A549 (cell line): Measurements from ENCODE around the gene MSI2. TPM values are rescaled to one million over a fixed set of nuclear protein-coding genes. Genes with fewer than 3 reads are reported as not detected.

Experiments
- ATAC-seq, 2 experiments: fragments of 200-7000 bp in 1 of 2; fragments of >200 bp in 1 of 2; cut with Nextera tagmentation in 1 of 2; cut with Tn5 transposase in 1 of 2; 3 replicates each; pipeline versions ENCODE4 v1.8.0 to v1.9.1; 2018 to 2020; ENCODE audit warnings: mild to moderate bottlenecking in 1 of 2, moderate library complexity in 1 of 2
- CTCF ChIA-PET: fragments of 300-600 bp; sonication (Branson Sonifier 250); formaldehyde crosslinking; extraction: SDS; loops from one replicate; lab custom pipeline; 2021; ENCODE audit warnings: antibody characterized with exemption, inconsistent platforms; lab: Yijun Ruan, JAX
- POLR2A ChIA-PET: fragments of 350-600 bp; formaldehyde crosslinking; extraction: SDS; loops from one replicate; lab custom pipeline; 2021; ENCODE audit warnings: antibody characterized with exemption, inconsistent platforms; lab: Yijun Ruan, JAX
- DNase-seq, 2 experiments: peaks; one replicate each; pipeline versions ENCODE4 v3.0.0 to v3.0.0-alpha.2; 2011 to 2016; ENCODE audit warnings: low read depth in 1 of 2, low spot score in 1 of 2
- FAIRE-seq: peaks from 2 replicates; lab custom pipeline; 2011; peaks lifted over from hg19 to GRCh38; lab: Jason Lieb, UNC
- H3K27ac ChIP-seq, 2 experiments: fragments of >200 bp; sonication (Bioruptor Twin); formaldehyde crosslinking; 3 replicates each; pipeline ENCODE4 v1.5.1; 2016 to 2017
- H3K4me1 ChIP-seq: fragments of >200 bp; sonication (Bioruptor Twin); formaldehyde crosslinking; 3 replicates; pipeline ENCODE4 v1.6.1; 2016
- H3K4me2 ChIP-seq: fragments of >200 bp; sonication (Bioruptor Twin); formaldehyde crosslinking; 3 replicates; pipeline ENCODE4 v1.6.1; 2016
- H3K4me3 ChIP-seq: fragments of >200 bp; sonication (Bioruptor Twin); formaldehyde crosslinking; 3 replicates; pipeline ENCODE4 v1.5.1; 2016
- H3K9me3 ChIP-seq: fragments of >200 bp; sonication (Bioruptor Twin); formaldehyde crosslinking; 3 replicates; pipeline ENCODE4 v1.6.1; 2016
- ATOH8 ChIP-seq: fragments of 250-450 bp; sonication (Bioruptor Pico); IDR thresholded peaks from 2 replicates; pipeline ENCODE4 v1.5.0; 2020; ENCODE audit warnings: low read depth, mild to moderate bottlenecking, moderate library complexity
- BCL3 ChIP-seq: fragments of >200 bp; sonication (Bioruptor Twin); formaldehyde crosslinking; IDR thresholded peaks from 3 replicates; pipeline ENCODE4 v1.6.1; 2016
- CBX2 ChIP-seq: fragments of 200-600 bp; sonication (generic); IDR thresholded peaks from 2 replicates; pipeline ENCODE4 v1.6.1; 2016; ENCODE audit warnings: low read depth, mild to moderate bottlenecking, borderline replicate concordance
- CTCF ChIP-seq: fragments of >200 bp; sonication (Bioruptor Twin); formaldehyde crosslinking; IDR thresholded peaks from 3 replicates; pipeline ENCODE4 v1.5.1; 2016
- EHF ChIP-seq: fragments of 250-450 bp; sonication (Bioruptor Pico); IDR thresholded peaks from 2 replicates; pipeline ENCODE4 v1.5.0; 2020; ENCODE audit warnings: mild to moderate bottlenecking
- EHMT2 ChIP-seq: fragments of 200-600 bp; sonication (generic); IDR thresholded peaks from 2 replicates; pipeline ENCODE4 v1.6.1; 2016; ENCODE audit warnings: antibody characterized with exemption, low read depth, mild to moderate bottlenecking, moderate library complexity
- EP300 ChIP-seq, 2 experiments: fragments of >200 bp; sonication (Bioruptor Twin); formaldehyde crosslinking; IDR thresholded peaks; 2 replicates in 1 of 2; 3 replicates in 1 of 2; pipeline ENCODE4 v1.6.1; 2016 to 2017
- FOSB ChIP-seq: fragments of 250-450 bp; sonication (Bioruptor Pico); IDR thresholded peaks from 2 replicates; pipeline ENCODE4 v1.5.0; 2020; ENCODE audit warnings: mild to moderate bottlenecking, moderate library complexity
- FOSL2 ChIP-seq, 2 experiments: fragments of 450-650 bp in 1 of 2; fragments of >200 bp in 1 of 2; sonication (Bioruptor Twin) in 1 of 2; formaldehyde crosslinking; IDR thresholded peaks; 2 replicates each; pipeline versions ENCODE4 v1.5.0 to v1.6.1; 2016 to 2020; ENCODE audit warnings: mild to moderate bottlenecking in 1 of 2, moderate library complexity in 1 of 2
- GATA3 ChIP-seq: IDR thresholded peaks from 2 replicates; pipeline ENCODE4 v1.6.1; 2012; ENCODE audit warnings: borderline replicate concordance
- HDAC2 ChIP-seq: fragments of 200-600 bp; sonication (generic); IDR thresholded peaks from 2 replicates; pipeline ENCODE4 v1.6.1; 2016
- HEYL ChIP-seq: fragments of 250-450 bp; sonication (Bioruptor Pico); IDR thresholded peaks from 2 replicates; pipeline ENCODE4 v1.8.0; 2021; ENCODE audit warnings: mild to moderate bottlenecking, moderate library complexity
- HOXA7 ChIP-seq: fragments of 250-450 bp; sonication (Bioruptor Pico); IDR thresholded peaks from 2 replicates; pipeline ENCODE4 v1.5.0; 2020; ENCODE audit warnings: mild to moderate bottlenecking, moderate library complexity
- HOXB5 ChIP-seq: fragments of 250-450 bp; sonication (Bioruptor Pico); IDR thresholded peaks from 2 replicates; pipeline ENCODE4 v1.5.0; 2020; ENCODE audit warnings: mild to moderate bottlenecking, moderate library complexity
- KDM1A ChIP-seq: fragments of 200-600 bp; sonication (generic); IDR thresholded peaks from 2 replicates; pipeline ENCODE4 v1.6.1; 2016; ENCODE audit warnings: low read depth, mild to moderate bottlenecking
- MAFK ChIP-seq: fragments of 450-650 bp; IDR thresholded peaks from 2 replicates; pipeline ENCODE4 v1.6.1; 2014; ENCODE audit not compliant: partially characterized antibody
- MAX ChIP-seq: IDR thresholded peaks from 2 replicates; pipeline ENCODE4 v1.6.1; 2012
- MAZ ChIP-seq: fragments of 150-350 bp; IDR thresholded peaks from 2 replicates; pipeline ENCODE4 v1.6.1; 2014; ENCODE audit warnings: antibody characterized with exemption, low read depth, low read length, borderline replicate concordance
- NFE2L2 ChIP-seq: fragments of 150-350 bp; conservative IDR thresholded peaks from 2 replicates; pipeline ENCODE4 v1.6.1; 2014; ENCODE audit warnings: low read length
- PHF8 ChIP-seq: fragments of 200-600 bp; sonication (generic); IDR thresholded peaks from 2 replicates; pipeline ENCODE4 v1.6.1; 2016; ENCODE audit warnings: low read depth, mild to moderate bottlenecking, antibody characterized with exemption, moderate library complexity, borderline replicate concordance
- POLR2AphosphoS2 ChIP-seq: conservative IDR thresholded peaks from 2 replicates; pipeline ENCODE4 v1.6.1; 2012; ENCODE audit warnings: low read length, improper control_type of control experiment, inconsistent platforms
- TFCP2L1 ChIP-seq: fragments of 250-450 bp; sonication (Bioruptor Pico); IDR thresholded peaks from 2 replicates; pipeline ENCODE4 v1.5.0; 2021; ENCODE audit warnings: mild to moderate bottlenecking
- TP53 ChIP-seq: fragments of 250-450 bp; sonication (Bioruptor Pico); IDR thresholded peaks from 2 replicates; pipeline ENCODE4 v1.5.0; 2021; ENCODE audit warnings: mild to moderate bottlenecking, moderate library complexity
- WGBS: methylation state at CpG from one replicate; pipeline ENCODE4 v1.1.6; 2017; ENCODE audit errors: missing lambda C conversion rate; 5-methylcytosine and 5-hydroxymethylcytosine counted together
- polyA plus RNA-seq, 4 experiments: library from polyadenylated mRNA; depleted of rRNA in 3 of 4; stranded (reverse); fragments of >200 nt; fragmentation: RNase III in 1 of 4; extraction: RNeasy Plus Mini Kit Qiagen cat#74134 plus additional on column Dnase treatment in 1 of 4; gene quantifications; 2 replicates in 3 of 4; 3 replicates in 1 of 4; pipeline ENCODE4 v1.2.3, GENCODE V29; 2011 to 2017

The MSI2 gene
- polyA plus RNA-seq, 2 of the 4 experiments (the other 2 are of a cell fraction) = 43.6 to 44.4 TPM

GRCh38 chr17:57236686-57237299 is 19.5 kb upstream of the MSI2 start:
- no peak overlapping the region for H3K4me3 ChIP-seq
- FAIRE-seq = no peak
- no peaks in the 10 kb centered on the region for H3K4me1 ChIP-seq
- TF ChIP-seq BCL3 = no peak
- no peak for TF ChIP-seq PHF8
- TF ChIP-seq HOXA7 (CRISPR knock-in tag) = no peak
- TF ChIP-seq FOSL2 (IDR thresholded peaks at IDR 0.05) = no peak
- TF ChIP-seq FOSL2 (CRISPR knock-in tag; IDR thresholded peaks at IDR 0.05) = no peak
- no peak for TF ChIP-seq MAZ
- no peak for TF ChIP-seq HOXB5
- TF ChIP-seq HEYL (CRISPR knock-in tag) = no peak
- TF ChIP-seq ATOH8 (CRISPR knock-in tag) = no peak
- TF ChIP-seq HDAC2 = no peak
- TF ChIP-seq MAFK = no peak
- no peak for TF ChIP-seq POLR2AphosphoS2
- no peak for TF ChIP-seq CBX2
- TF ChIP-seq GATA3 = no peak
- TF ChIP-seq CTCF = no peak
- TF ChIP-seq MAX = no peak
- no peak for TF ChIP-seq KDM1A
- no peak for TF ChIP-seq TFCP2L1
- TF ChIP-seq EHF (CRISPR knock-in tag) = no peak
- H3K4me2 ChIP-seq = no peak overlapping the region
- no peak overlapping the region for H3K27ac ChIP-seq
- ChIA-PET CTCF (interaction anchor here (1.0 kb wide), 1 partner anchor 504 kb away, joined by 3 read pairs; no protein-coding TSS in a partner anchor), POLR2A (no interaction called here)
- WGBS = 79% methylated on average over 5 of the region's 5 CpGs
- no peak for DNase-seq
- 0 out of 6 replicates have a peak, but pooled peaks of 1 of the 2 experiments have one; percentile 19 for ATAC-seq
- H3K9me3 ChIP-seq = no peaks in the 10 kb centered on the region

- CTCF ChIA-PET = interaction anchor here (0.6 to 1.8 kb wide), 3 partner anchors 172 to 507 kb away, joined by 3 to 5 read pairs (median 3); no protein-coding TSS in a partner anchor
- TF ChIP-seq EHF (CRISPR knock-in tag) = no peak
- no peak for TF ChIP-seq POLR2AphosphoS2
- TF ChIP-seq BCL3 = no peak
- TF ChIP-seq EP300 (IDR thresholded peaks at IDR 0.05) = no peak
- TF ChIP-seq FOSB (CRISPR knock-in tag) = no peak
- TF ChIP-seq TP53 (CRISPR knock-in tag) = no peak
- no peak for TF ChIP-seq EHMT2
- no peak for TF ChIP-seq NFE2L2
- FAIRE-seq (no peak), ATAC-seq (no peak), DNase-seq (no peak)
- Histone ChIP-seq H3K27ac (no peak overlapping the region), H3K4me3 (no peak overlapping the region), H3K4me2 (no peak overlapping the region), H3K9me3 (no peaks in the 10 kb centered on the region; the same call in 2 of the 3 replicates), H3K4me1 (peaks cover 8% of the 10 kb centered on the region; the same call in 1 of the 3 replicates)
- POLR2A ChIA-PET = no interaction called here
- 68% methylated on average over 3 of the region's 3 CpGs for WGBS
Measured at GRCh38 chr17:57240648-57241047, 15.7 kb upstream of the MSI2 start.
